Vagina (tissue), 2 donors: ENCODE results near the gene PCNT. TPM values are rescaled to one million over a fixed set of nuclear protein-coding genes. Genes with fewer than 3 reads are reported as not detected.

Source experiments
- DNase-seq, 2 donors: peaks; one replicate each; pipeline ENCODE4 v3.0.0-alpha.2; 2017; ENCODE audit errors: extremely low spot score in 2 of 2
- H3K27ac ChIP-seq: fragments of 200-600 bp; sonication (generic); one replicate; pipeline ENCODE4 v1.5.1; 2019
- H3K27me3 ChIP-seq: fragments of 200-600 bp; sonication (generic); one replicate; pipeline ENCODE4 v1.5.1; 2019
- H3K36me3 ChIP-seq, 2 donors: fragments of 200-600 bp; sonication (generic); one replicate each; pipeline ENCODE4 v1.5.1; 2017 to 2019
- H3K4me1 ChIP-seq: fragments of 200-600 bp; sonication (generic); one replicate; pipeline ENCODE4 v1.5.1; 2019
- H3K4me3 ChIP-seq, 2 donors: fragments of 200-600 bp; sonication (generic); 1 replicate in 1 of 2; 2 replicates in 1 of 2; pipeline ENCODE4 v1.5.1; 2016 to 2019
- H3K9me3 ChIP-seq: fragments of 200-600 bp; sonication (generic); one replicate; pipeline ENCODE4 v1.5.1; 2019
- CTCF ChIP-seq, 3 experiments: fragments of 450-650 bp in 2 of 3; fragments of 200-600 bp in 1 of 3; sonication (generic) in 1 of 3; IDR thresholded peaks; one replicate each; pipeline ENCODE4 v1.5.1; 2017 to 2019; ENCODE audit warnings: antibody characterized with exemption in 3 of 3, mild to moderate bottlenecking in 2 of 3, moderate library complexity in 2 of 3
- POLR2A ChIP-seq, 2 donors: fragments of 450-650 bp; IDR thresholded peaks; one replicate each; pipeline ENCODE4 v1.6.1; 2017; ENCODE audit warnings: antibody characterized with exemption in 2 of 2, mild to moderate bottlenecking in 2 of 2, moderate library complexity in 2 of 2
- POLR2AphosphoS5 ChIP-seq, 2 donors: sonication (generic); formaldehyde crosslinking; IDR thresholded peaks; one replicate each; pipeline ENCODE4 v1.9.0; 2017; ENCODE audit warnings: antibody characterized with exemption in 2 of 2, mild to moderate bottlenecking in 2 of 2, low read depth in 1 of 2; ENCODE audit not compliant: insufficient read depth in 1 of 2
- intact Hi-C: fragments of 100-400 bp; cut with DNase I; formaldehyde crosslinking; loops from one replicate; pipeline ENCODE4 v1.15.1; 2023
- total RNA-seq: library from RNA; depleted of rRNA; stranded (reverse); fragments of >200 nt; gene quantifications from one replicate; pipeline ENCODE4 v1.2.3, GENCODE V29; 2016

PCNT gene
- total RNA-seq, 1 donor from 2014 or later: 35.8 TPM

- Histone ChIP-seq H3K27me3 (no peaks in the 10 kb centered on the region), H3K4me3 (no peak overlapping the region), H3K9me3 (no peaks in the 10 kb centered on the region), H3K27ac (no peak overlapping the region), H3K36me3 (peaks cover 0 to 10% of the 10 kb centered on the region in 2 donors), H3K4me1 (no peaks in the 10 kb centered on the region)
- intact Hi-C loops: no loop called here
- DNase-seq: no peak
- no peak for TF ChIP-seq CTCF (IDR thresholded peaks at IDR 0.05)
- no peak for TF ChIP-seq POLR2A (IDR thresholded peaks at IDR 0.05)
- no peak for TF ChIP-seq POLR2AphosphoS5 (IDR thresholded peaks at IDR 0.05; ENCODE audit: insufficient read depth in 1 of 2, low read depth in 1 of 2)
Measured at GRCh38 chr21:46376856-46377453, 53.0 kb downstream of the PCNT start.

GRCh38 chr21:46377789-46378188 lies 53.8 kb downstream of the PCNT start:
- H3K27me3 ChIP-seq: no peaks in the 10 kb centered on the region
- intact Hi-C loops: no loop called here
- TF ChIP-seq CTCF (IDR thresholded peaks at IDR 0.05): no peak
- TF ChIP-seq POLR2AphosphoS5 (IDR thresholded peaks at IDR 0.05; ENCODE audit: insufficient read depth in 1 of 2, low read depth in 1 of 2): no peak
- no peak for TF ChIP-seq POLR2A (IDR thresholded peaks at IDR 0.05)

GRCh38 chr21:46379105-46379504 lies 55.1 kb downstream of the PCNT start:
- H3K4me3 ChIP-seq: no peak overlapping the region
- H3K36me3 ChIP-seq: peaks cover 0 to 14% of the 10 kb centered on the region in 2 donors
- H3K27me3 ChIP-seq: no peaks in the 10 kb centered on the region
- no peak for TF ChIP-seq CTCF (IDR thresholded peaks at IDR 0.05)
- no peak for TF ChIP-seq POLR2AphosphoS5 (IDR thresholded peaks at IDR 0.05; ENCODE audit: insufficient read depth in 1 of 2, low read depth in 1 of 2)
- no peak for TF ChIP-seq POLR2A (IDR thresholded peaks at IDR 0.05)
- no peak overlapping the region for H3K27ac ChIP-seq
- H3K4me1 ChIP-seq: no peaks in the 10 kb centered on the region
- intact Hi-C loops: no loop called here
- DNase-seq: no peak
- H3K9me3 ChIP-seq: no peaks in the 10 kb centered on the region

More at GRCh38 chr21:46377789-46378188, 53.8 kb downstream of the PCNT start:
- H3K4me3 ChIP-seq: no peak overlapping the region
- peaks cover 0 to 14% of the 10 kb centered on the region in 2 donors for H3K36me3 ChIP-seq
- no peak for DNase-seq
- no peak overlapping the region for H3K27ac ChIP-seq
- no peaks in the 10 kb centered on the region for H3K9me3 ChIP-seq
- no peaks in the 10 kb centered on the region for H3K4me1 ChIP-seq

GRCh38 chr21:46379691-46380090 lies 55.7 kb downstream of the PCNT start:
- no peak overlapping the region for H3K27ac ChIP-seq
- no peaks in the 10 kb centered on the region for H3K4me1 ChIP-seq
- no peak for DNase-seq
- H3K4me3 ChIP-seq: no peak overlapping the region
- peaks cover 0 to 14% of the 10 kb centered on the region in 2 donors for H3K36me3 ChIP-seq
- no peaks in the 10 kb centered on the region for H3K27me3 ChIP-seq
- no peaks in the 10 kb centered on the region for H3K9me3 ChIP-seq
- intact Hi-C loops: no loop called here
- no peak for TF ChIP-seq POLR2A (IDR thresholded peaks at IDR 0.05)
- no peak for TF ChIP-seq CTCF (IDR thresholded peaks at IDR 0.05)
- TF ChIP-seq POLR2AphosphoS5 (IDR thresholded peaks at IDR 0.05; ENCODE audit: insufficient read depth in 1 of 2, low read depth in 1 of 2): no peak

GRCh38 chr21:46381541-46381940 lies 57.6 kb downstream of the PCNT start:
- peaks cover 8% of the 10 kb centered on the region for H3K4me1 ChIP-seq
- intact Hi-C loops: no loop called here
- no peaks in the 10 kb centered on the region for H3K9me3 ChIP-seq
- DNase-seq: no peak
- peaks cover 0 to 19% of the 10 kb centered on the region in 2 donors for H3K36me3 ChIP-seq
- no peaks in the 10 kb centered on the region for H3K27me3 ChIP-seq
- H3K27ac ChIP-seq: no peak overlapping the region
- TF ChIP-seq CTCF (IDR thresholded peaks at IDR 0.05) (no peak), POLR2A (IDR thresholded peaks at IDR 0.05) (no peak), POLR2AphosphoS5 (IDR thresholded peaks at IDR 0.05; ENCODE audit: insufficient read depth in 1 of 2, low read depth in 1 of 2) (no peak)
- H3K4me3 ChIP-seq: no peak overlapping the region
